Measurements from ENCODE around the gene NECAP2. TPM values are rescaled to one million over a fixed set of nuclear protein-coding genes. Genes with fewer than 3 reads are reported as not detected.

Gene NECAP2
- total and polyA plus RNA-seq, 10 of the 15 experiments (the other 5 are each of a cell fraction or from before 2014, with no cell fraction given), result 16.3 to 98.0 (median 57.4) TPM

DNA sequence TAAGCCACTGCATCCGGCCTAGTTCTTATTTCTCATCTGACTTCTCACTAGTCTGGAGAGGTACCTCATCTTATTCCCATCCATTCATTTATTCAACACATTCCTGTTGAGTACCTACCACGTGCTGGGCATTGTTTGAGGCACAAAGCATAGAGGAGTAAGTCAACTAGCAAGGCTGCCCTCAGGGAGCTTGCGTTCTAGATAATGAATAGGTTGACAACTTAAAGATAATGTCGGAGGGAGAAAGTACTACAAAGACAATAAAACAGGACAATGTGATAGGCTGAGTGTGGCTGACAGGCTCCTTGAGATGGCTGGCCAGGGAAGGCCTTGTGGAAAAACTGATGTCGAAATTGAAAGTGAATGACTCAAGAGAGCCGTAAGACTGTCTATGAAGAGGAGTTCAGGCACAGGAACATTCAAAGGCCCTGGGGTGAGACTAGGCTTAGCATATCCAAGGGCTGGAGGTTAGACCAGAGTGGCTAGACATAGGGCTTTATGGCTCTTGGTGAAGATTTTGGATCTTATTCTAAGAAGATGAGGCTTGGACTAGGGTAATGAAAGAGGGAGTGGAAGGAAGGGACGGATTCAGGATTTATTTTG lies 21.6 kb upstream of the NECAP2 start:
- no TSS peak for BruUV-seq (replicated peaks)
- DNase-seq (ENCODE audit: low read depth, low spot score), result no peak
- Histone ChIP-seq H3K36me3 (ENCODE audit: control insufficient read depth in 2 of 2, insufficient read depth in 2 of 2, low read length in 1 of 2) (no peaks in the 10 kb centered on the region), H3K4me3 (no peak overlapping the region), H3K9ac (ENCODE audit: control insufficient read depth, insufficient read depth, low read length) (no peak overlapping the region), H3K4me1 (ENCODE audit: control insufficient read depth, insufficient read depth, low read length) (peaks cover 18% of the 10 kb centered on the region), H2AFZ (ENCODE audit: control insufficient read depth, low read depth, low read length) (no peak overlapping the region), H3K79me2 (ENCODE audit: control insufficient read depth, insufficient read depth, low read length) (no peaks in the 10 kb centered on the region), H3K27ac (ENCODE audit: control insufficient read depth, insufficient read depth) (no peak overlapping the region), H4K20me1 (ENCODE audit: control insufficient read depth, insufficient read depth) (no peaks in the 10 kb centered on the region), H3K27me3 (replicated peaks in 1 of 2; ENCODE audit: control insufficient read depth in 2 of 2, insufficient read depth in 2 of 2, low read length in 1 of 2) (no peaks in the 10 kb centered on the region), H3K9me3 (replicated peaks; ENCODE audit: control insufficient read depth, insufficient read depth, low read length) (no peaks in the 10 kb centered on the region), H3K4me2 (ENCODE audit: control insufficient read depth, insufficient read depth) (no peak overlapping the region)
- FAIRE-seq, result no peak
- TF ChIP-seq, protein P1, sequence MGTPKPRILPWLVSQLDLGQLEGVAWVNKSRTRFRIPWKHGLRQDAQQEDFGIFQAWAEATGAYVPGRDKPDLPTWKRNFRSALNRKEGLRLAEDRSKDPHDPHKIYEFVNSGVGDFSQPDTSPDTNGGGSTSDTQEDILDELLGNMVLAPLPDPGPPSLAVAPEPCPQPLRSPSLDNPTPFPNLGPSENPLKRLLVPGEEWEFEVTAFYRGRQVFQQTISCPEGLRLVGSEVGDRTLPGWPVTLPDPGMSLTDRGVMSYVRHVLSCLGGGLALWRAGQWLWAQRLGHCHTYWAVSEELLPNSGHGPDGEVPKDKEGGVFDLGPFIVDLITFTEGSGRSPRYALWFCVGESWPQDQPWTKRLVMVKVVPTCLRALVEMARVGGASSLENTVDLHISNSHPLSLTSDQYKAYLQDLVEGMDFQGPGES (IDR thresholded peaks at IDR 0.05), result no peak
- TF ChIP-seq, protein P2, sequence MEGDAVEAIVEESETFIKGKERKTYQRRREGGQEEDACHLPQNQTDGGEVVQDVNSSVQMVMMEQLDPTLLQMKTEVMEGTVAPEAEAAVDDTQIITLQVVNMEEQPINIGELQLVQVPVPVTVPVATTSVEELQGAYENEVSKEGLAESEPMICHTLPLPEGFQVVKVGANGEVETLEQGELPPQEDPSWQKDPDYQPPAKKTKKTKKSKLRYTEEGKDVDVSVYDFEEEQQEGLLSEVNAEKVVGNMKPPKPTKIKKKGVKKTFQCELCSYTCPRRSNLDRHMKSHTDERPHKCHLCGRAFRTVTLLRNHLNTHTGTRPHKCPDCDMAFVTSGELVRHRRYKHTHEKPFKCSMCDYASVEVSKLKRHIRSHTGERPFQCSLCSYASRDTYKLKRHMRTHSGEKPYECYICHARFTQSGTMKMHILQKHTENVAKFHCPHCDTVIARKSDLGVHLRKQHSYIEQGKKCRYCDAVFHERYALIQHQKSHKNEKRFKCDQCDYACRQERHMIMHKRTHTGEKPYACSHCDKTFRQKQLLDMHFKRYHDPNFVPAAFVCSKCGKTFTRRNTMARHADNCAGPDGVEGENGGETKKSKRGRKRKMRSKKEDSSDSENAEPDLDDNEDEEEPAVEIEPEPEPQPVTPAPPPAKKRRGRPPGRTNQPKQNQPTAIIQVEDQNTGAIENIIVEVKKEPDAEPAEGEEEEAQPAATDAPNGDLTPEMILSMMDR (IDR thresholded peaks at IDR 0.05 in 2 of 3, conservative IDR thresholded peaks at IDR 0.05 in 1 of 3; ENCODE audit: control insufficient read depth in 2 of 3, extremely low read depth in 1 of 3, insufficient read depth in 1 of 3, low read depth in 3 of 3, low read length in 3 of 3), result no peak
- TF ChIP-seq DPF2 (IDR thresholded peaks at IDR 0.05) (no peak), FOS (IDR thresholded peaks at IDR 0.05; ENCODE audit: borderline replicate concordance, extremely low read depth, insufficient read length) (no peak), ZBED1 (IDR thresholded peaks at IDR 0.05; ENCODE audit: borderline replicate concordance) (no peak)
- ChIA-PET RAD21 (ENCODE audit: unreplicated experiment) (interaction anchor here (2.2 kb wide), 1 partner anchor 31 kb away, joined by 10 read pairs; no protein-coding TSS in a partner anchor), POLR2A (interaction anchor here (0.7 to 1.0 kb wide), 2 partner anchors 23 to 43 kb away, joined by 3 read pairs; no protein-coding TSS in a partner anchor), CTCF (no interaction called here), SMC1A (ENCODE audit: uncharacterized antibody, unreplicated experiment) (no interaction called here)
- ATAC-seq, result no peak
- intact Hi-C loops (cut with micrococcal nuclease; ENCODE audit: unreplicated experiment) (no loop called here), in situ Hi-C loops (cut with MboI) (no loop called here)
- whole genome bisulfite sequencing (ENCODE audit: insufficient coverage, insufficient replicate concordance, low lambda C conversion rate, missing lambda C conversion rate), result 75% methylated on average over 7 of the region's 7 CpGs

All from GM12878 (cell line).